DND-41 (cell line): ENCODE results near the gene SEMA4B.

Source experiments
- CTCF ChIP-seq: IDR thresholded peaks from 2 replicates; pipeline ENCODE4 v1.5.1; 2012; ENCODE audit warnings: borderline replicate concordance, low read length, moderate library complexity, mild to moderate bottlenecking; ENCODE audit not compliant: poor library complexity, severe bottlenecking; ENCODE audit errors: extremely low read depth
- EZH2 ChIP-seq: IDR thresholded peaks from 3 replicates; pipeline ENCODE4 v1.6.1; 2012; ENCODE audit warnings: borderline replicate concordance, low read depth, mild to moderate bottlenecking, moderate library complexity, low read length, inconsistent platforms; ENCODE audit not compliant: severe bottlenecking

GRCh38 chr15:90203922-90204321 is 2.8 kb downstream of the SEMA4B start:
- TF ChIP-seq CTCF = no peak
- no peak for TF ChIP-seq EZH2
